Esophagus muscularis mucosa (tissue), 3 donors: ENCODE data around the gene FSHR.

Experiments used
- POLR2A ChIP-seq: fragments of 450-650 bp; IDR thresholded peaks from one replicate; pipeline ENCODE4 v1.6.1; 2017; ENCODE audit warnings: antibody characterized with exemption, moderate library complexity, mild to moderate bottlenecking, low read depth
- TF ChIP-seq, protein P1 (sequence below), 3 experiments: fragments of 200-600 bp in 2 of 3; fragments of 450-650 bp in 1 of 3; sonication (generic) in 2 of 3; IDR thresholded peaks; one replicate each; pipeline ENCODE4 v1.5.1; 2017 to 2019; ENCODE audit warnings: antibody characterized with exemption in 3 of 3, mild to moderate bottlenecking in 2 of 3, moderate library complexity in 1 of 3

DNA sequence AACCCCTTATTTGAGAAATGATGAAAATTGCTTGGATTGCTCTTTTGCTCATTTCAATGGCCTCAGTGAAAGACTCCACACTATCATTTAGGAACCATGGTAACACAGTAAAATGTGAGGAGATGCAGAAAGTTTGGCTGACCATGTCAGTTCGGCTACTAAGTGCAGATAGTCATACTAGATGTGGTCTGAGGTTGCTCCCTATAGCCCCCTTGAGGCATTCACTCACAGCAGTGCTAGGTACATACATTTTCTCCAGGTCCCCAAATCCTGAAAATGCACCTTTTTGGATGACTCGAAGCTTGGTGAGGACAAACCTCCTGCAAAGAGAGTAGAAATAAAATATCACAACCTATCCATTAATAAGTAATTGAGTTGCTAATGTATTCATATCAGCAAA, 86.3 kb downstream of the FSHR start:
- TF ChIP-seq, protein P1, sequence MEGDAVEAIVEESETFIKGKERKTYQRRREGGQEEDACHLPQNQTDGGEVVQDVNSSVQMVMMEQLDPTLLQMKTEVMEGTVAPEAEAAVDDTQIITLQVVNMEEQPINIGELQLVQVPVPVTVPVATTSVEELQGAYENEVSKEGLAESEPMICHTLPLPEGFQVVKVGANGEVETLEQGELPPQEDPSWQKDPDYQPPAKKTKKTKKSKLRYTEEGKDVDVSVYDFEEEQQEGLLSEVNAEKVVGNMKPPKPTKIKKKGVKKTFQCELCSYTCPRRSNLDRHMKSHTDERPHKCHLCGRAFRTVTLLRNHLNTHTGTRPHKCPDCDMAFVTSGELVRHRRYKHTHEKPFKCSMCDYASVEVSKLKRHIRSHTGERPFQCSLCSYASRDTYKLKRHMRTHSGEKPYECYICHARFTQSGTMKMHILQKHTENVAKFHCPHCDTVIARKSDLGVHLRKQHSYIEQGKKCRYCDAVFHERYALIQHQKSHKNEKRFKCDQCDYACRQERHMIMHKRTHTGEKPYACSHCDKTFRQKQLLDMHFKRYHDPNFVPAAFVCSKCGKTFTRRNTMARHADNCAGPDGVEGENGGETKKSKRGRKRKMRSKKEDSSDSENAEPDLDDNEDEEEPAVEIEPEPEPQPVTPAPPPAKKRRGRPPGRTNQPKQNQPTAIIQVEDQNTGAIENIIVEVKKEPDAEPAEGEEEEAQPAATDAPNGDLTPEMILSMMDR (IDR thresholded peaks at IDR 0.05) = no peak
- no peak for TF ChIP-seq POLR2A
